Measurements from ENCODE around the gene TOMM6. TPM values are rescaled to one million over a fixed set of nuclear protein-coding genes. Genes with fewer than 3 reads are reported as not detected.

Gene TOMM6
- total RNA-seq, 1 experiment from 2014 or later = 202 TPM

GRCh38 chr6:41821266-41821665, 33.8 kb downstream of the TOMM6 start:
- Mint-ChIP-seq H3K36me3 (ENCODE audit: insufficient read depth, unreplicated experiment) (no peaks in the 10 kb centered on the region), H3K27me3 (ENCODE audit: insufficient read depth, unreplicated experiment) (no peaks in the 10 kb centered on the region), H3K9me3 (ENCODE audit: unreplicated experiment) (no peaks in the 10 kb centered on the region), H3K27ac (ENCODE audit: low read depth, unreplicated experiment) (no peak overlapping the region), H3K4me1 (ENCODE audit: insufficient read depth, unreplicated experiment) (peaks cover 2% of the 10 kb centered on the region), H3K4me3 (ENCODE audit: unreplicated experiment) (no peak overlapping the region)
- CTCF ChIA-PET = interaction anchor here (0.7 to 1.0 kb wide), 2 partner anchors 26 to 205 kb away, joined by 3 read pairs; no protein-coding TSS in a partner anchor
- DNase-seq (ENCODE audit: unreplicated experiment) = no peak
- POLR2A ChIA-PET = interaction anchor here (0.6 kb wide), 1 partner anchor 123 kb away, joined by 3 read pairs; no protein-coding TSS in a partner anchor
- no peak for TF ChIP-seq CTCF (IDR thresholded peaks at IDR 0.05; ENCODE audit: unreplicated experiment)
- intact Hi-C loops (cut with micrococcal nuclease) = no loop called here
- no TSS peak for BruUV-seq (replicated peaks)

GRCh38 chr6:41822021-41822420, 34.5 kb downstream of the TOMM6 start:
- TF ChIP-seq CTCF (IDR thresholded peaks at IDR 0.05; ENCODE audit: unreplicated experiment) = no peak
- Mint-ChIP-seq H3K27ac (ENCODE audit: low read depth, unreplicated experiment) (no peak overlapping the region), H3K4me1 (ENCODE audit: insufficient read depth, unreplicated experiment) (no peaks in the 10 kb centered on the region), H3K9me3 (ENCODE audit: unreplicated experiment) (no peaks in the 10 kb centered on the region), H3K36me3 (ENCODE audit: insufficient read depth, unreplicated experiment) (no peaks in the 10 kb centered on the region), H3K27me3 (ENCODE audit: insufficient read depth, unreplicated experiment) (no peaks in the 10 kb centered on the region), H3K4me3 (ENCODE audit: unreplicated experiment) (no peak overlapping the region)
- CTCF ChIA-PET = no interaction called here
- POLR2A ChIA-PET = no interaction called here
- intact Hi-C loops (cut with micrococcal nuclease) = no loop called here
- DNase-seq (ENCODE audit: unreplicated experiment) = no peak
- no TSS peak for BruUV-seq (replicated peaks)

GRCh38 chr6:41823178-41823577, 35.7 kb downstream of the TOMM6 start:
- intact Hi-C loops (cut with micrococcal nuclease) = no loop called here
- no peak overlapping the region for H3K27ac Mint-ChIP-seq (ENCODE audit: low read depth, unreplicated experiment)
- no peak for TF ChIP-seq CTCF (IDR thresholded peaks at IDR 0.05; ENCODE audit: unreplicated experiment)
- no peaks in the 10 kb centered on the region for H3K36me3 Mint-ChIP-seq (ENCODE audit: insufficient read depth, unreplicated experiment)
- no peaks in the 10 kb centered on the region for H3K4me1 Mint-ChIP-seq (ENCODE audit: insufficient read depth, unreplicated experiment)
- POLR2A ChIA-PET = interaction anchor here (0.6 kb wide), 1 partner anchor 181 kb away, joined by 3 read pairs; no protein-coding TSS in a partner anchor
- no peaks in the 10 kb centered on the region for H3K27me3 Mint-ChIP-seq (ENCODE audit: insufficient read depth, unreplicated experiment)
- H3K9me3 Mint-ChIP-seq (ENCODE audit: unreplicated experiment) = no peaks in the 10 kb centered on the region
- DNase-seq (ENCODE audit: unreplicated experiment) = no peak
- CTCF ChIA-PET = interaction anchor here (0.6 to 2.1 kb wide), 2 partner anchors 22 to 30 kb away, joined by 3 to 6 read pairs; no protein-coding TSS in a partner anchor
- H3K4me3 Mint-ChIP-seq (ENCODE audit: unreplicated experiment) = no peak overlapping the region
- no TSS peak for BruUV-seq (replicated peaks)

GRCh38 chr6:41824571-41825569, 37.4 kb downstream of the TOMM6 start:
- no peaks in the 10 kb centered on the region for H3K36me3 Mint-ChIP-seq (ENCODE audit: insufficient read depth, unreplicated experiment)
- BruUV-seq (replicated peaks) = no TSS peak
- no peak for TF ChIP-seq CTCF (IDR thresholded peaks at IDR 0.05; ENCODE audit: unreplicated experiment)
- intact Hi-C loops (cut with micrococcal nuclease) = no loop called here
- H3K27ac Mint-ChIP-seq (ENCODE audit: low read depth, unreplicated experiment) = no peak overlapping the region
- POLR2A ChIA-PET = interaction anchor here (0.6 to 1.3 kb wide), 4 partner anchors 10 to 1839 kb away, joined by 3 to 4 read pairs (median 3); partner anchors contain the start of gene BYSL
- H3K4me1 Mint-ChIP-seq (ENCODE audit: insufficient read depth, unreplicated experiment) = no peaks in the 10 kb centered on the region
- H3K9me3 Mint-ChIP-seq (ENCODE audit: unreplicated experiment) = no peaks in the 10 kb centered on the region
- DNase-seq (ENCODE audit: unreplicated experiment) = no peak
- CTCF ChIA-PET = interaction anchor here (0.6 to 2.1 kb wide), 3 partner anchors 17 to 33 kb away, joined by 4 to 6 read pairs (median 5); no protein-coding TSS in a partner anchor
- no peaks in the 10 kb centered on the region for H3K27me3 Mint-ChIP-seq (ENCODE audit: insufficient read depth, unreplicated experiment)
- no peak overlapping the region for H3K4me3 Mint-ChIP-seq (ENCODE audit: unreplicated experiment)
